ENCODE results near the gene FZD2. TPM values are rescaled to one million over a fixed set of nuclear protein-coding genes. Genes with fewer than 3 reads are reported as not detected.

FZD2 gene
- total RNA-seq, 1 experiment from 2014 or later: 12.8 TPM

- ATAC-seq: no peak
- ChIA-PET RAD21 (ENCODE audit: low non-redundant PET in 1 of 2, low total read pairs in 2 of 2, uncharacterized antibody in 2 of 2, unreplicated experiment in 2 of 2) (no interaction called here), POLR2A (no interaction called here), CTCF (no interaction called here)
- intact Hi-C loops (cut with micrococcal nuclease): loop anchor here (10.0 kb wide), 1 partner anchor 313 kb away; the partner anchor contains the start of gene UBTF
- no peak overlapping the region for H3K9ac ChIP-seq (ENCODE audit: low read length)
- H3K27me3 ChIP-seq (ENCODE audit: insufficient read depth, low read length): no peaks in the 10 kb centered on the region
- no peak overlapping the region for H3K4me2 ChIP-seq (ENCODE audit: low read length)
- no peak overlapping the region for H3K4me3 ChIP-seq (replicated peaks in 1 of 2; ENCODE audit: low read depth in 1 of 2, low read length in 2 of 2)
- H3K9me3 ChIP-seq (ENCODE audit: control insufficient read depth in 1 of 2, insufficient read depth in 1 of 2, low read depth in 1 of 2, low read length in 2 of 2): peaks cover 0 to 6% of the 10 kb centered on the region in 2 experiments; a peak in 1 of 4 replicates
- no peaks in the 10 kb centered on the region for H3K79me2 ChIP-seq (ENCODE audit: insufficient read depth, low read length)
- no peak for DNase-seq (ENCODE audit: low read depth, low spot score)
- TF ChIP-seq EGR1 (IDR thresholded peaks at IDR 0.05; ENCODE audit: low read depth): no peak
- no peak for TF ChIP-seq POLR2A (IDR thresholded peaks at IDR 0.05; ENCODE audit: borderline replicate concordance, extremely low read depth, insufficient read depth, insufficient read length)
- no peak for TF ChIP-seq SRF (IDR thresholded peaks at IDR 0.05; ENCODE audit: low read depth)
- no peak for TF ChIP-seq SIN3A (IDR thresholded peaks at IDR 0.05; ENCODE audit: low read depth)
- TF ChIP-seq ZFX (IDR thresholded peaks at IDR 0.05): no peak
- TF ChIP-seq RAD21 (IDR thresholded peaks at IDR 0.05; ENCODE audit: low read depth): no peak
- no peak for TF ChIP-seq CEBPB (IDR thresholded peaks at IDR 0.05; ENCODE audit: low read depth)
- H3K36me3 ChIP-seq (ENCODE audit: control insufficient read depth in 1 of 2, insufficient read depth in 2 of 2, low read length in 2 of 2): no peaks in the 10 kb centered on the region
- H3K9me2 ChIP-seq (ENCODE audit: insufficient read depth): no peaks in the 10 kb centered on the region
- H3K4me1 ChIP-seq (ENCODE audit: control insufficient read depth in 1 of 2, insufficient read depth in 2 of 2, low read length in 2 of 2): peaks cover 0 to 12% of the 10 kb centered on the region in 2 experiments; a peak in 3 of 4 replicates
- no peak overlapping the region for H3K27ac ChIP-seq (ENCODE audit: low read depth, low read length)
- no peak overlapping the region for H2AFZ ChIP-seq (ENCODE audit: low read depth, low read length, poor library complexity, severe bottlenecking)
- no peaks in the 10 kb centered on the region for H4K20me1 ChIP-seq (ENCODE audit: insufficient read depth)
- BruUV-seq (replicated peaks): no TSS peak
These were observed 29.3 kb upstream of the FZD2 start for GRCh38 chr17:44527954-44528353.

GRCh38 chr17:44529864-44530263 is 27.4 kb upstream of the FZD2 start:
- Histone ChIP-seq H4K20me1 (ENCODE audit: insufficient read depth) (no peaks in the 10 kb centered on the region), H3K4me2 (ENCODE audit: low read length) (no peak overlapping the region), H3K4me1 (ENCODE audit: control insufficient read depth in 1 of 2, insufficient read depth in 2 of 2, low read length in 2 of 2) (peaks cover 6 to 19% of the 10 kb centered on the region in 2 experiments; a peak in 3 of 4 replicates), H3K79me2 (ENCODE audit: insufficient read depth, low read length) (no peaks in the 10 kb centered on the region), H3K9me3 (ENCODE audit: control insufficient read depth in 1 of 2, insufficient read depth in 1 of 2, low read depth in 1 of 2, low read length in 2 of 2) (peaks cover 0 to 6% of the 10 kb centered on the region in 2 experiments; a peak in 1 of 4 replicates), H3K9ac (ENCODE audit: low read length) (no peak overlapping the region), H3K36me3 (ENCODE audit: control insufficient read depth in 1 of 2, insufficient read depth in 2 of 2, low read length in 2 of 2) (no peaks in the 10 kb centered on the region), H2AFZ (ENCODE audit: low read depth, low read length, poor library complexity, severe bottlenecking) (peak overlapping the region; percentile 26), H3K27me3 (ENCODE audit: insufficient read depth, low read length) (no peaks in the 10 kb centered on the region), H3K4me3 (replicated peaks in 1 of 2; ENCODE audit: low read depth in 1 of 2, low read length in 2 of 2) (no peak overlapping the region), H3K9me2 (ENCODE audit: insufficient read depth) (no peaks in the 10 kb centered on the region), H3K27ac (ENCODE audit: low read depth, low read length) (no peak overlapping the region)
- DNase-seq (ENCODE audit: low read depth, low spot score): no peak
- TF ChIP-seq YY1 (IDR thresholded peaks at IDR 0.05; ENCODE audit: extremely low read depth, insufficient replicate concordance, low read depth, low read length) (no peak), POLR2AphosphoS5 (IDR thresholded peaks at IDR 0.05; ENCODE audit: low read depth, low read length) (peak; percentile 75), POLR2A (IDR thresholded peaks at IDR 0.05; ENCODE audit: borderline replicate concordance, extremely low read depth, insufficient read depth, insufficient read length) (peak; percentile 28), SIN3A (IDR thresholded peaks at IDR 0.05; ENCODE audit: low read depth) (peak; percentile 57), SP1 (IDR thresholded peaks at IDR 0.05; ENCODE audit: low read depth) (0 out of 2 replicates have a peak, but pooled peaks have one; percentile 28), CBX3 (IDR thresholded peaks at IDR 0.05; ENCODE audit: low read depth) (no peak), FOSL1 (IDR thresholded peaks at IDR 0.05; ENCODE audit: low read depth) (0 out of 2 replicates have a peak, but pooled peaks have one; percentile 16)
- ATAC-seq: no peak
- ChIA-PET POLR2A (interaction anchor here (0.6 to 0.7 kb wide), 2 partner anchors 33 to 161 kb away, joined by 3 to 5 read pairs; no protein-coding TSS in a partner anchor), RAD21 (ENCODE audit: low non-redundant PET in 1 of 2, low total read pairs in 2 of 2, uncharacterized antibody in 2 of 2, unreplicated experiment in 2 of 2) (no interaction called here), CTCF (no interaction called here)
- TSS peak; percentile 91 for BruUV-seq (replicated peaks)
- intact Hi-C loops (cut with micrococcal nuclease): loop anchor here (10.0 kb wide), 1 partner anchor 315 kb away; the partner anchor contains the start of gene UBTF

Data from HCT116 (cell line).